Measurements from ENCODE around the gene SOST. TPM values are rescaled to one million over a fixed set of nuclear protein-coding genes. Genes with fewer than 3 reads are reported as not detected.

The SOST gene
- total and polyA plus RNA-seq, 4 donors: 0.02 to 0.04 TPM; not detected in 2

- ATAC-seq (ENCODE audit: insufficient read depth, low FRiP score) (no peak), DNase-seq (no peak)
- no peaks in the 10 kb centered on the region for H3K4me1 ChIP-seq (ENCODE audit: control insufficient read depth in 5 of 5, insufficient read depth in 5 of 5, low read length in 5 of 5)
- H3K27ac ChIP-seq (ENCODE audit: low read depth in 1 of 2, low read length in 1 of 2): no peak overlapping the region
- WGBS, 2 donors: 60 to 68% methylated on average over 2 of the region's 2 CpGs
- H3K27me3 ChIP-seq (ENCODE audit: control insufficient read depth in 3 of 3, insufficient read depth in 3 of 3, low read length in 2 of 3): peaks cover 0 to 3% (median 2%) of the 10 kb centered on the region in 3 donors
- H3K4me3 ChIP-seq: no peak overlapping the region
- no peak for TF ChIP-seq CTCF (IDR thresholded peaks at IDR 0.05; ENCODE audit: control extremely low read depth, extremely low read depth)
- H3K9ac ChIP-seq (ENCODE audit: insufficient read depth in 1 of 2, low read length in 2 of 2): no peak overlapping the region
- no peaks in the 10 kb centered on the region for H3K9me3 ChIP-seq (ENCODE audit: control insufficient read depth in 4 of 4, insufficient read depth in 3 of 4, low read length in 3 of 4)
- no peaks in the 10 kb centered on the region for H3K36me3 ChIP-seq (ENCODE audit: control insufficient read depth in 4 of 4, insufficient read depth in 4 of 4, low read length in 4 of 4)
Measured at GRCh38 chr17:43787728-43788127, 29.1 kb upstream of the SOST start.

- DNase-seq: no peak
- ATAC-seq (ENCODE audit: insufficient read depth, low FRiP score): no peak
- Histone ChIP-seq H3K4me3 (no peak overlapping the region), H3K27ac (ENCODE audit: low read depth in 1 of 2, low read length in 1 of 2) (no peak overlapping the region), H3K4me1 (ENCODE audit: control insufficient read depth in 5 of 5, insufficient read depth in 5 of 5, low read length in 5 of 5) (peaks cover 0 to 1% (median 0%) of the 10 kb centered on the region in 5 donors), H3K9ac (ENCODE audit: insufficient read depth in 1 of 2, low read length in 2 of 2) (no peak overlapping the region), H3K36me3 (ENCODE audit: control insufficient read depth in 4 of 4, insufficient read depth in 4 of 4, low read length in 4 of 4) (no peaks in the 10 kb centered on the region), H3K27me3 (ENCODE audit: control insufficient read depth in 3 of 3, insufficient read depth in 3 of 3, low read length in 2 of 3) (peaks cover 0 to 15% (median 7%) of the 10 kb centered on the region in 3 donors), H3K9me3 (ENCODE audit: control insufficient read depth in 4 of 4, insufficient read depth in 3 of 4, low read length in 3 of 4) (no peaks in the 10 kb centered on the region)
- 72 to 82% methylated on average over 5 of the region's 5 CpGs for WGBS, 2 donors
- no peak for TF ChIP-seq CTCF (IDR thresholded peaks at IDR 0.05; ENCODE audit: control extremely low read depth, extremely low read depth)
Measured at GRCh38 chr17:43784628-43785101, 26.1 kb upstream of the SOST start.

- H3K36me3 ChIP-seq (ENCODE audit: control insufficient read depth in 4 of 4, insufficient read depth in 4 of 4, low read length in 4 of 4): no peaks in the 10 kb centered on the region
- no peak for TF ChIP-seq CTCF (IDR thresholded peaks at IDR 0.05; ENCODE audit: control extremely low read depth, extremely low read depth)
- WGBS, 2 donors: 69 to 80% methylated on average over 2 of the region's 2 CpGs
Measured at GRCh38 chr17:43784068-43784467, 25.5 kb upstream of the SOST start.

More at GRCh38 chr17:43784068-43784467, 25.5 kb upstream of the SOST start:
- no peak overlapping the region for H3K27ac ChIP-seq (ENCODE audit: low read depth in 1 of 2, low read length in 1 of 2)
- peaks cover 0 to 4% (median 4%) of the 10 kb centered on the region in 5 donors for H3K4me1 ChIP-seq (ENCODE audit: control insufficient read depth in 5 of 5, insufficient read depth in 5 of 5, low read length in 5 of 5)
- H3K9ac ChIP-seq (ENCODE audit: insufficient read depth in 1 of 2, low read length in 2 of 2): no peak overlapping the region
- no peak for DNase-seq
- H3K4me3 ChIP-seq: no peak overlapping the region
- peaks cover 0 to 19% (median 7%) of the 10 kb centered on the region in 3 donors for H3K27me3 ChIP-seq (ENCODE audit: control insufficient read depth in 3 of 3, insufficient read depth in 3 of 3, low read length in 2 of 3)
- no peaks in the 10 kb centered on the region for H3K9me3 ChIP-seq (ENCODE audit: control insufficient read depth in 4 of 4, insufficient read depth in 3 of 4, low read length in 3 of 4)
- ATAC-seq (ENCODE audit: insufficient read depth, low FRiP score): no peak
